NCI-H1092 (cell line): ENCODE data around the gene C5.
"Not testable (repeated sequence)": the region's sequence is repeated elsewhere in the genome, so short reads cannot be mapped to it uniquely, and the experiment has no call there.

Source experiments
- DNase-seq: peaks from one replicate; lab custom pipeline; 2025; lab: John Stamatoyannopoulos, UW

Gene C5

DNA sequence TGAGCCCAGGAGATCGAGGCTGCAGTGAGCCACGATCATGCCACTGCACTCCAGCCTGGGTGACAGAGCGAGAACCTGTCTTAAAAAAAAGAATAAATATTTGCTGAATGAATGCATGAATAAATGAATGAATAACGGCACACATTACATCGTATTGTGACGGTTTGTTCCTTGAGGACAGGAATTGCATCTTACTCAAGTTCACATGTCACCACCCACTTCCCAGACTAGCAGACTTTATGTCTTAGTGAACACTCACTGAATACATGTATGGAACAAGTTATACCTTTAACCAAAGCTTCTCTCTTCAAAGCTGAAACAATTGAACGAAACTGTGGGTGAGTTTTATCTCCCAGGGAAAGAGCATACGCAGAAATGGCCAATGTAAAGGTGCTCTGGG, 70.3 kb downstream of the C5 start:
- no peak for DNase-seq

DNA sequence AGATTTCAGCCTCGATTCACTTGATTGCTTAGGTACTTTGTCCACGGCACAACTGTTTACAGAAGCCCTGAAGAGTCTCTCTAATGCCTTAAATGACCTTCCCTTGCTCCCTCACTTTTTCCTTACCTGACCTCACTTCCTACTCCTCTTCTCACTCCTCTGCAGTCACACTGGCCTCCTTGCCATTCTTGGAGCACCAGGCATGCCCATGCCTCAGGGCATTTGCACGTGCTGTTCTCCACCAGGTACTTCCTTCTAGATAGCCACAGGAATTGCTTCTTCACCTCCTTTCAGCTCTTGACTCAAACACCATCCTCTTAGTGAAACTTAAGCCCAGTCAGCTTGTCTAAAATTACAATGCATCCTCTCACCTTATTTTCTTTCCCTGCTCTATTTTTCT, 71.1 kb downstream of the C5 start:
- no peak for DNase-seq

DNA sequence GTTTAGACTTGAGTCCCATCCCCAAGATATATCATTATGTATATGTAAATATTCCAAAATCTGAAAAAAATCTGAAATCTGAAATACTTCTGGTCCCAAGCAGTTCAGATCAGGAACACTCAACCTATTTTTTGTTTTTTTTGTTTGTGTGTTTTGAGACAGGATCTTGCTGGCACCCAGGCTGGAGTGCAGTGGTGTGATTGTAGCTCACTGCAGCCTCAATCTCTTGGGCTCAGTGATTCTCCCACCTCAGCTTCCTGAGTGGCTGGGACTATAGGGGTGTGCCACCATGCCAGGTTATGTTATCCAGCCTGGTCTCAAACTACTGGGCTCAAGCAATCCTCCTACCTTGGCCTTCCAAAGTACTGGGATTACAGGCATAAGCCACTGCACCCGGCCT, 72.8 kb downstream of the C5 start:
- no peak for DNase-seq

DNA sequence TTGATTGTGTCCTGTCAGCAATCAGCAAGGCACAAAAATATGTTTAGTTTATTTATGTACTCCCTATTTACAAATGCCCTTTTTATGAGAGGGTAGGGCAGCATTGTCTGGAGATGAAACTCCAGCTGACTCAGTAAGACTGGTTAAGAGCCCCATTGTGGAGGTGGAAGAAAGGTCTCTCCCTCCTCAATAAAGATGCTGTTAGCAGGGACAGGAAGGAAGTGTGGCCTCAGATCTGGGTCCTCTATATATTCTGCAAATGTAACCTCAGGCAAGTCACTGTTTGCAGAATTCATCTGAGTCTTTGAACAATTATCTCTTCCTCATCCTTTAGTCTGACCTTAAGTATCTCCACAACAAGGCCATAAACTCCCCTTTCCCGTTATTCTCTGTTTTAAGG, 75.2 kb downstream of the C5 start:
- DNase-seq = no peak

DNA sequence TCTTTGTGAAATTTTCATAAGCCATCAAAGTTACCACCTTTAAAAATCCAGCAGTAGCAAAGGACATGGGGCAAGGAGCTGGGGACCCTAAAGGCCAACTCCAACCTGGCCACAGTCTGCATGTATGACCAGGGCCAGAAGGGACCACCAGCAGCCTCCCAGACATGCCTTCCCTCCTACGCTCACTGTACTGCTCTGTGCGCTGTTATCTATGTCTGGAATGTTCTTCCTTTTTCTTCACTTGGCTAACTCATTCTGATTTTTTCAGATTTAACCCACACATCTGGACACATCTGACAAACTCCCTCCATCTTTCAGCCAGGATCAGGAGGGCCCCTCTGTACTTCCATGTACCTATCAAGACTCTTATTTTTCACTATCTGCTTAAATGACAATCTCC, 75.9 kb downstream of the C5 start:
- no peak for DNase-seq

DNA sequence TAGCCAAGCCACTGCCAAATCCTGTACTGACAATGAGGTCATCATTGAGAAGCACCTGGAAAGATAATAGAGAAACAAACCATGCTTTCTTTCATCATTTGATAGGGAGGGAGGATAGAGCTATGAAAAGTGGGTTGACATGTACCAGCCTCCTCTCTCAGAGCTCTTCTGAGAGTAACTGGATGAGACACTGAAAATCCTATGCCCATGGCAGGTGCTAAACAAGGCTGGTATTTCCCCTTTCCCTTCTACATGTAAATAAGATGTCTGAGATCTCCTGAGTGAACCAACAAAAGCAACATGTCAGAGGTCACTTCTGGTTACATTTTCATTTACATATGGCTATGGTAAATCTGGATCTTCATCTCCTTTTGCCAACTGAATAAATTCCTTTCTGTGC, 78.1 kb downstream of the C5 start:
- DNase-seq = no peak

DNA sequence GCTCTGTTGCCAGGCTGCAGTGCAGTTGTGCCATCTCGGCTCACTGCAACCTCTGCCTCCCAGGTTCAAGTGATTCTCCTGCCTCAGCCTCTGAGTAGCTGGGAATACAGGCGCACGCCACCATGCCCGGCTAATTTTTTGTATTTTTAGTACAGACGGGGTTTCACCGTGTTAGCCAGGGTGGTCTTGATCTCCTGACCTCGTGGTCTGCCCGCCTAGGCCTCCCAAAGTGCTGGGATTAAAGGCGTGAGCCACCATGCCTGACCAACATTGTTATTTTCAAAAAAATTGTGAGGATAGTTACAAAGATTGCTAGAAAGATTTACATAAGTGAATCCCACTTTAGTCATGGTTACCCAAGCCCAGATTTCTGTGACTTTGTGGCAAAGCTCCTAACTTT, 78.6 kb downstream of the C5 start:
- not testable (repeated sequence) for DNase-seq

DNA sequence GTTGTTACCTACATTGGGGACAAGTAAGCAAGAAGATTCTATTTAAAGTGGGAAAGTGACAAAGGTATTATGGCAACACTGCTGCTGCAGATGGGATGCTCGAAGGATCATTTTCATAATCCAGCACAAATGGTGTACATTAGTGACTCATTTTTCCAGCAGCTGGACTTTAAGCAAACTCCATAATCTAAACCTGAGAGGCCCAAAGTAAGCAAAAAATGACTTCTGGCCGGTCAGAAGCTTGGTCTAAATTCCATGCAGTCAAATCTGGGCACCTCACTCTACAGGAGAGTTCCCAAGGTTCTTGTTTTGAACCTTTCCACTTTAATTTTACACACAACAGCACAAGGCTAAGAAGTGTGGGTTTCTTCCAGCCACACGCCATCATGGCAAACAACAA, 79.8 kb downstream of the C5 start:
- no peak for DNase-seq

DNA sequence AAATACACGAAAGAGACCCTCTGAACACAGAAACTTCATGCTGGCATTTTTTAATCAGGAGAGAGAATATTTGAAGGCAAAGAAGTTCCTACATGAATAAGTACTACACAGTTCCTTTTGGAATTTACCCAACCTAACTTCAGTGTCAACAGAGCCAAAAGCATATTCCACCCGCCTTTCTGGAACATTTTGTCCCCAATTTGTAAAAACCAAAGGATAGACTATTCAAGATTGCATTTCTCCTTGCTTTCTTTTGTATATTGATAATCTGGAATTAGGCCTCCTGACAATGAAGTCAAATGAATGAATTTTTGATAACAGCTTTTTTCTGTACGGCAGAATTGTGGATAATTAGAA, 84.1 kb downstream of the C5 start:
- DNase-seq = no peak

DNA sequence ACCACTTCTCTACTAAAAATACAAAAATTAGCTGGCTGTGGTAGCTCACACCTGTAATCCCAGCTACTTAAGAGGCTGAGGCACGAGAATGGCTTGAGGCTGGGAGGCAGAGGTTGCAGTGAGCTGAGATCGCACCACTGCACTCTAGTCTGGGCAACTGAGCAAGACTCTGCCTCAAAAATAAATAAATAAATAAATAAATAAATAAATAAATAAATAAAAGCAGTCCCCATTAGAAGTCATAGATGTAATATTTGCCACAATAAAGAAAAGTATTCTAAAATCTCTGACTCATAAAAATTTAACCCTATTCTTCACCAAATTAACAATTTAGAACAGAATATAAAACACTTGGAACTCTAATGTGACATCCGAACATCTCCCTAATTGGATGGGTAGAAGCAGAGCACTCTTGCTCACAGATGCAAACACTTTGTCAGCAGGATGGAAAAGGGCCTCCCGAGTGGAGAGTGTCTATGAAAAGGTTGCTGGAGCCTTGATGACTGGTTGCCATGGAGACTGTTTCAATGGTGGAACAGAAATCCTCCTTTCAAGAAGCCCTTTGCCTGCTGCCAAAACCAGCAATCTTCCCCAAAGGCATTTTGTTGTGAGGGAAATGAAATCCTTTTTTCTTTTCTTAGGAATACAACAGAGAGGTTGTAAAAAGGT, 84.6 kb downstream of the C5 start:
- peak; percentile 88 for DNase-seq

DNA sequence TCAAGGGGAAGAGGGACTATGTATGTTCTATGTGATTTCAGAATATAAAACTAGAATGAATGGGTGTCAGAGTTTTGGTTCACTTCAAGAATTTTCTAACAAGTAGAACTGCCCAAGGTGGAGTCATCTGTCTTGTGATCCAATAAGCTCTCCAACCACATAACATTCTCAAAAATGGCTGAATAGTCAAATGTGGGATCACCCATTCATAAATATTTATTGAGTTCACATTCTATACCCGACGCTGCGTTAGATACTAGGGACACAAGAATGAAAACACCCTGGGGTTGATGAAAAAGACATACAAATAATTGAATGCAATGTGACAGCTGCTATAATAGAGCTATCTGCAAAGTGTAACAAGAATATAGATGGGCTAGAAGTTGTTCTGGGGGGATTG, 88.1 kb downstream of the C5 start:
- no peak for DNase-seq

DNA sequence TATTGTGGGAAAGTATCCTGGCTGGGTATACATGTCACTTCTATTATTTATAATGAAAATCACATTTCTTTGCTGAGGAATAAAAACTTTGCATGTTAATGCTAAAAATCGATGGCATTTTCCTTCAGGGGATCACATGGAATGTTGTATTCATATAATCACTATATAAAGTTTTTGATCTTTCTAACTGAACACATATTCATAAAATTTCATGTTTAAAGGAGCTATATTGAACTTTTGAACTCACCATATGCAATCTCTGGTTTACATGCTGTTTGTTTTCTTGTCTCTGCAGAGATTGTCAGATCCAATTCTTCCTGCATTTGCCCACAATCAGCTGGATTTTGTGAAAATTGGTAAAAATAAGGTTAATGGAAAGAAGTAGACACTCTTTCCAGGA, 90.1 kb downstream of the C5 start:
- DNase-seq = no peak

DNA sequence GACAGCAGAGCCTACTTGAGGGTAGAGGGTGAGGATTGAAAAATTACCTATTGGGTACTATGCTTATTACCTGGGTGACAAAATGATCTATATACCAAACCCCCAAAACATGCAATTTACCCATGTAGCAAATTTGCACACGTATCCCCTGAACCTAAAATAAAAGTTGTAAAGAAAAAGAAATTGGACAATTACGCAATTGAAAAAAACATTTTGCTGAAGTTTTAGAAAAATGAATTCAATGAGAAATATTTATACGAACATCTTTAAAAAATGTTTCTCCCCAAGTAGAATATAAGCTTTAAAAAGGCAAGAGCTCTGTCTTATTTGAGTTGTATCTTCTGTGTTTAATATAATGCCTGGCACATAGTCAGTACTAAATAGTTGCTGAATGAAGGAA, 93.2 kb downstream of the C5 start:
- DNase-seq = no peak

DNA sequence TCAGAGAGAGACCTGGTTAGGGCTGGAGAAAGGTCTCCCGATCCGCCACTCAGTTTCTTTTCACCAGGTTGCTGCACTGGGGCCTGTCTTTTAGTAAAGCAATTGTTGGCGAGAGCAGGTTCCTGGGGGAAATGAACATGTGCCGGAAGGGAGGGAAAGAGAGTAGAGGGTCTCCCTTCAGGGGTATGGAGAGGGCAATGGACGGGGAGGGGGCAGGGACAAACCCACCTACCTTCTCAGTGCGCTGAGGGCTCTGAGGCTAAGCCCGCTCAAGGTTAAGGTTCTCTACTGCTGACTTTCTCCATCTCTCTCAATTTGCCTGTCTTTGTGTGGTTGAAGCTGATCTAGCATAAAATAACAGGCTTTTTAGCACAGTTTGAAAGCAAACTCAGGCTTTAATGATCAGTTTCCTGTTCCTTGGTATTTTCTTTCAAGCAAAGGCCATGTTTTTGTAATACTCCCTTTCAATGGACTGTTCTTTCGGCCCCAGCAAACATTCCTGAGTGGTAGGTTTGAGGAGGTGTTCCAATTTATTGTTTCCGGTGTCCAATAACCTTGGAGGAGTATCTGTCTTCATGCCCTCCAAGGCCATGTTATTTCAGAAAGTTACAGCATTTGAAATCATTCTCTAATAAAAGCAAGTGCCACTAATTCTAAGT, 98.0 kb downstream of the C5 start:
- DNase-seq = no peak

DNA sequence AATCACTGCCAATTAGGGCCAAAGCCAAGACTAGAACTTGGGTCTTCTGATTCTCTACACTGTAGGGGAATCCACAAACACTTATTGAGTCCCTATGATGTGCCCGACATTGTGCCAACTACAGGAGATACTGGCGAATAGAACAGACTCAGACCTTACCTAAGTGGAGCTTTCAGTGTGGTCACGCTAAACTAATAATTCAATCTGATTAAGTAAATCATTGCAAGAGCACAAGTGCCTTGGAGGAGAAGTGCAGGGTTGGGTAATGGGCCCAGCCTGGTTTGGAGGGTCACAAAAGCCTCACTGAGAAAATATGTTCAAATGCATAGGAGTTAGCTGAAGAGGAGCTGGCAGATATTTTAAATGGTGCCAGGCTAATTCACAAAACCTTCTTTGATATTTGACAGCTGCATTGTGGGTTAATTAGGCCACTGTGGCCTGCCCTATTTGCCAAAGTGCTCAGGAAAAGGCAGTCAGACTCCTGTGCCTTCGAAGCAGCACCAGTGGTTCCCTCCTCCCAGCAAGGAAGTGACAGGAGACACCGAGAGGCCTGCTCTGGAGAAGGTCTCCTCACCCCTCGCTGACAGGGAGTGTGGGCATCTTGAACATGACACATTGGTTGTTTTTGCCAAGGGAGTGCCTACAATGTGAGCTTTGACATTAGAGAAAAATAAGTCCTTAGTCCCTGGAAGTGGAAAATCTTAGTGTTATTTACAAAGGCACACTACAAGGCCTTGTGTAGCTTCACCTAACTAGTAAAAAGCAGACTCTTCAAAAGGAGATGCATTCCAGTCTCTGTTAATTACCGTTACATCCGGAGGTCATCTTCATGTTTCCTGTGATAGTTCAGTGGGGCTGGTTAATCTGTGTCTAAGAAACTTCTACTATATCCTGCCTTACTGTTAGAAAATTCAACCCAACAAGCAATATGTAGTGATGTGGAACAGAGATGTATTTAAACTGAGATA, 99.4 kb downstream of the C5 start:
- no peak for DNase-seq

DNA sequence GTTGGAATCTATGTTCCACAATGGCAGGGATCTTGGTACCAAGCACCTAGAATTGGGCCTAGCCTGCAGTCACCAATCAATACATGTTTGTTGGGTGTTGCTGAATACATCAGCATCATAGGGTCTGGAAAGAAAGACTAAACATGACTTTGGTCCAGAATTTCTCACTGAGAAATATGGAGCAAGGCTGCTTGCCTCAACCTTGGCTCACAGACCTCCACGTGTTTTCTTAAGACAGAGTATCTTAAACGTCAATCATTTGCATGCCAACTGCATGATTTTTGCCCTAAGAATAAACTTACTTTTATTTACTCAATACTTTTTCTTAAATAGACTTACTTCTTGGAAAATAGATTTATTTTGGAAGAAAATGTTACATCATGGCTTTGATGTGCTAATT, 100.8 kb downstream of the C5 start:
- DNase-seq = no peak

DNA sequence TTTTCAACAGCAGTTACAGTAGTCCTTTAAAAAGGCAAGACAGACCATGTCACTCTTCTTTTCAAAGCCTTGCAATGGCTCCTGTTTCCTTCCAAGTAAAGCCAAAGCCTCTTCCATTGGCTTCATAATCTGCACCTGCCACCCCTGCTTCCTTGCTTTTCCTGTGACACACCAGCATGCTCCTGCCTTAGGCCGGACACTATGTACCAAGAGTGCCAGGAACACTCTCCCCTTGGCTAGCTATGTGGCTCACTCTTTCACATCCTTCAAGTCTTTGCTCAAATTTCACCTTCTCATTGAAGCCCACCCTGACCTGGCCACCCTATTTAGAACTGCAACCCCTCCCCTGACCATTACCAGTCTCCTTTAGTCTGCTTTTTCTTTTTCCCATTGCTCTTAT, 101.3 kb downstream of the C5 start:
- no peak for DNase-seq

DNA sequence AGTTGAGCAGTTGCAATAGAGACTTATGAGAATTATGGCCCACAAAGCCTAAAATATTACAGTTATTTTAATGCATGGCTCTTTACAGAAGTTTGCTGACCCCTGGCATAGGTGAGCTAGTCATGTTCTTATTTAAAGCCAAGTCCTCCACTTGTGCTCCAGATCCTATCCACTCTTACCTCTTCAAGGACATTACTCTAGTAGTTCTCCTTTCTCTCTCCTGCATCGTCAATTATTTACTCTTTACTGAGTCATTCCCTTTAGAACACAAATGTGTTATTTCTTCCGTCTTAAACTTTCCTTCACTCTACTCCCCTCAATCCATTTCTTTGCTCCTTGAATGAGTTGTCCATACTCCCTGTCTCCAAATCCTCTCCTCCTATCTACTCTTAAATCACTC, 102.9 kb downstream of the C5 start:
- no peak for DNase-seq

DNA sequence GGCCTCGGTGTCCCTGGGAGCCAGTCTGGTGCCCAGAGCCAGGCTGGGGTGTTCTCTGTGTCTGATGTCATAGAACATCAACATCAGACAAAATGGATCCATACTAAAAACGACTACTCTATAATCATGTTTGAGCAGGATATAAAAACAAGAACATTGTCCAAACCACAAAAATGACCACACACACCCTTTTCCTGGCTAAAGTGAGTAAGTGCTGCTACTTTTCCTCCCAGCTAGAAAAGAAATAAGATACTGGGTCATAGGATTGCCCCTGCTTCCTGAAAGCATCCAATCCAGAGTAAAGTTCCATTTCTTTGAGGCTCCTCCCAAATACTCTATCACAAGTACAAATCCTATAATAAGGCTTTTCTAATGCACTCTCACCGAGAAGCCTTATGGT, 103.8 kb downstream of the C5 start:
- DNase-seq = no peak

DNA sequence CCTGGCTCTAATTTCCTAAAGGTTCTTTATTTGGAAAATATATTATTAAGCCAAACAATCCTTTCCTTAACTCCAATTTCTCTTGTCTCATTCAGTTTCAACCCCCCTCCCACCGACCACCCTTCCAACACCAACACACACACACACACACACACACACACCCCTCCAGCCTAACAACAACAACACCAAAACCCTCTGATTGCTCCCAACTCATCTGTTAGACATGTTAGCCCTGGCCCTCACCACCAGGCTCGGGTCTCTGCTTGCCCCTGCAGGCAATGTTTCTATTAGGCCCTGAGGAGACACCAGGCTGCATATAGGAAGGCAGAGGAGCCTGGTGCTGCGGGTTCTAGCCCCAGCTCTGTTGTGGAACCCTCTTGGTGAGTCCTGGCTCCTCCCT, 105.1 kb downstream of the C5 start:
- DNase-seq = no peak

DNA sequence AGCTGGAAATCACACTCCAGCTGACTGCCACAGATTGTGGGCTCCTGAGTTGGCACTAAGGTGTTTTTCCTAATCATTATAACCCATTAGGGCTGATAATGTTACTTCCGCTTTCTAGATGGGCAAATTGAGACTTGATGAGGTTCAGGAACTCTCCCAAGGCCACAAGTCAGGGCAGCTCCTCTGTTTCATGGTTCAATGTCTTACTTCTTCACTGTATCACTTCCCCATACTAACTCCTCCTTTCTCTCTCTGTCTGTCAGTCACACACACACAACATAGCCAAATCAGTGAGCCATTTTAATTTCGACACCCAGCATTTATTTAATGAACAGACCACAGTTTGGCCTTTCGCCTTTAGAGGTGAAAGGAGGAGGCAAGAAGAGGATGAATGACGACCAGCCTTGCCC, 105.6 kb downstream of the C5 start:
- no peak for DNase-seq

DNA sequence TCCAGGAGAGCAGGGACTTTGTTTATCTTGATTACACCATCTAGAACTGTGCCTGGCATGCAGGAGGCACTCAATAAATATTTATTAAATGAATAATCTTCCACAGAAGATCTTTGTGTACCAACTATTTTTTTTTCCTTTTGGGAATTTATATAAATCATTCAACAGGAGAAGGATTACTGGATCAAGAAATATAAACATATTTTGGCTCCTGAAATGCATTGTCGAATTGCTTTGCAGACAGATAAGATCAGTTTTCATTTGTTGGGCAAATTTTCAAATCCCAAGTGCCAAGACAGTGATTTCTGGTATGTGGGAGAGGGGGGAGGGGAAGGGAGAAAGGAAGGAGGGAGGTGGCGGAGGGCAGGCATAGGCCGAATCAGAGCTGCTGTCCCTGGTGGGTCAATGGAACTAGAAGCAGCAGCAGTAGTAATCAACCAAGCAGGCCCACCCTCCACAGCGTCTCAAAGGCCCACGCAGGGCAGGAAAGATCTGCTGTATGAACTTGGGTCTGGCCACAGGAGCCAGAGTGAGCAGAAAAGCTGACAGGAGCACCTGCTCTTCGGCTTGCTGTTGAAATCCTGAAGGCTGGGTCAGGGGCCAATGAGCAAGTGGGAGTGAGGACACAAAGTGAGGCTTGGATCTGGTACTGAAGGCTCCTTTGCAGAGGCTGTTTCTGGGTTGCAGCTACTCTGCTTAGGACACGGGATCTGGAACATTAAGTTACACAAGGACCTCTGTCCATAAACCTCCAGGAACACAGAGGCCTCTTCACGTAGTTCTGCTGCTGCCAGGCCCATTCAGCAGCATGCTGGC, 107.7 kb downstream of the C5 start:
- DNase-seq = no peak
